GM21529 (cell line): Measurements from ENCODE around the gene GJC1.
"Not testable (repeated sequence)": the region's sequence is repeated elsewhere in the genome, so short reads cannot be mapped to it uniquely, and the experiment has no call there.

ENCODE experiments used
- ATAC-seq: cut with Tn5 transposase; IDR thresholded peaks from one replicate; pipeline ENCODE4 v1.9.1; 2021; ENCODE audit not compliant: unreplicated experiment

The GJC1 gene

DNA sequence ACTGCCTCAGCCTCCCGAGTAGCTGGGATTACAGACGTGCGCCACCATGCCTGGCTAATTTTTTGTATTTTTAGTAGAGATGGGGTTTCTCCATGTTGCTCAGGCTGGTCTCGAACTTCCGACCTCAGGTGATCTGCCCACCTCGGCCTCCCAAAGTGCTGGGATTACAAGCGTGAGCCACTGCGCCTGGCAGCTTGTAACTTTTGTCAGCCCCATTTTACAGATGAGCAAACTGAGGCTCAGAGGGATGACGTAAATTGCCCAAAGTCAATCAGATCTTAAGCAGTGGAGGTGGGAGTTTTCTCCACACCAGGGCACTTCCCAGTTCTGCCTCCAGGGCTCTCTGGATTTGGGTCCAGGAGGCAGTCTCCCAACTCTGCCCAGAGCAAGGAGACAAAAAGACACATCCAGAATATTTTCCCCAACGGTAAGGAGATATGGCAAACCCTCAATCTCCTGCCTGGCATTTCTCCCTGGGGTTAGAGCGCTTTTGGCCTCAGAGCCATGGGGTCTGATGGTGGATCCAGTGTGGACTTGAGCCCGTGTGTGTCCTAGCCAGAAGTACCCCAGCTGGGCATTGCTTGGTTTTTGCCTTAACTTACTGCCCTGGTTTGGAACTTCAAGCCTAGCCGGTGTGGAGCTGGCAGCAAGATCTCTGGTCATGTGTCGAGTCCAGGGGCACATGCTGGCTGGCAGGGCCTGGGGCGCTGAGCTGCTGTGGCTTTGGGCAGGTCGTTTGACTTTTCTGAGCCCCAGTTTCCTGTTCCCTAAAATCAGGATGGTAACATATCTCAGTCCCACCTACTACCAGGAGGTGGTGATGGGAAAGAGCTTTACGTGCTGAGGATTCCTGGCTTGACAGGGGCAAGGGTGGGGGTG, 67.9 kb downstream of the GJC1 start:
- ATAC-seq: no peak

DNA sequence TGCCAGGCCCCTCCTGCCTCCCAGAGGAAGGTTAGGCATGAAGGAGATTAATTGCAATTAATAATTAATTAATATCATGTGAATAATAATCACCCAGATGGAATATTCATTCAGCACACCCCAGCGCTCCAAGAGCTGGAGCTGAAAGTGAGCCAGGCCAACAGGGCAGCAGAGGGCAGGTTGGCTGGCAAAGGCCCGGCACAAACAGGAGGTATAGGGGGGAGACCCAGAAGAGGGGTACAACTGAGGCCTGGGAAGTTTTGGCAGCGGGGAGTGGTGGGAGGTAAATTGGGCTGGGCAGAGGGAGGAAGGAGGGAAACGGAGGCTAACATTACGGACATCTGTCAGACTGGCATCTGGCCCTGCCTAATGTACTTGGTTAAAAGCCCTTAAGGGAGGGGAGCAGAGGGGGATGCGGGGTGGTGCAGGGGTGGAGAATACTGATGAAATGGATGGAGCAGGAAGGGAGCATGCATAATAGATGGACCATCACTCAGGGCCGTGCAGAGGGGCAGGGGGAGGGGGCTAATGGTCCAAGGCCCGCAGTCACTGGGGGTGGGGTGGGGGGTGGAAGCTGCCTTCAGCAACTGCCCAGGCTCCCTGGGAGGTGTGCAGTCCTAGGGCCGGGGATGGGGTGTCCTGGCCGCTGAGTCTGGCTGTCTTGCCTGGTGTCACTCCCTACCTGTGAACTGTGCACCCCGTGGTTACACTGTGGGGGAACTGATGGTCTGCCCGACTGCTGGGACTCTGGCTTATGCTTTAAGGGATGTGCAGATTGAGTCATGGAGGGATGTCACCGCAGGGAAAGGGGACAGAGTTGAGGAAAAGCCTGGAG, 69.4 kb downstream of the GJC1 start:
- ATAC-seq: no peak

- no peak for ATAC-seq
Observed at GRCh38 chr17:44759916-44760243, 70.2 kb downstream of the GJC1 start.

- no peak for ATAC-seq
Observed at GRCh38 chr17:44759086-44759915, 70.8 kb downstream of the GJC1 start.

- ATAC-seq: no peak
Observed at GRCh38 chr17:44758414-44759085, 71.5 kb downstream of the GJC1 start, which contains the start of gene ADAM11. Gene ADAM11, plus strand, starts transcription at chr17:44758988. Its CDS starts 212 bp downstream, at chr17:44759200.

DNA sequence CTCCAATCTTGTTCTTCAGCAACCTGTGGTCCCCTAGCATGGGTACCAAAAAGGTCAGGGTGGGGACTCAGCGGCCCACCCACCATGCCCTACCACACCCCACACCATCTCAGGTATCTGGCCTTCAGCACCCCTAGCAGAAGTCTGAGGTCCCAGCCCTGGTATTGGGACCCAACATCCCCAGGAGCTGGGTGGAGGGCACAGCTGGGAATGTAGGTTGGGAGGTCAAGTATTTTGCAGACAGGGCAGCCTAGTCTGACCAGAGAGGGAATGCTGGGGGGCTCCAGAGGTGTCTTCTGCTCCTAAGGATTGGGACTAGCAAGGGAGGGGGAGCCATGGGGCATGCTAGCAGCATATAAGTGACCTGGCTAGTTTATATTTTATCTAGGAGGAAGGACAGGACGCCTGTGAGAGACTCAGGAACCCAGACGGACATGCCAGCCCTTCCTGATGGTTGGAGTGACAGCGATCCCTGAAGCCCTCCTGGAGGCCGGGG, 72.1 kb downstream of the GJC1 start:
- no peak for ATAC-seq

GRCh38 chr17:44757045-44757917, 72.8 kb downstream of the GJC1 start:
- ATAC-seq: no peak

GRCh38 chr17:44755180-44755579, 74.9 kb downstream of the GJC1 start:
- ATAC-seq: not testable (repeated sequence)

DNA sequence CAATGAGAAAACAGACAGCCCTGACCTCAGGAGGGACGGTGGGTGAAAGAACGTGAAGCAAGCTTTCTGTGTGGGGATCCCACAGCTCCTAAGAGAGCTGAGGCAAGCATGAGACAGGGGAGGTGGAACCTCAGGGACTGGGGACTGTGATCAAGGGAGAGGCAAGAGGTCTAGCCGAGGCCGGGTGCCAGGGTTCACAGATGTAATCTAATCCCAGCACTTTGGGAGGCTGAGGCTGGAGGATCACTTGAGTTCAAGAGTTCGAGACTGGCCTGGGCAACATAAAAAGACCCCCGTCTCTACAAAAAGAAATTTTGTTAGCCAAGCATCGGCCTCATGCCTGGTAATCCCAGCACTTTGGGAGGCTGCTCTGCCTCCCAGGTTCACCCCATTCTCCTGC, 75.8 kb downstream of the GJC1 start:
- ATAC-seq: no peak

DNA sequence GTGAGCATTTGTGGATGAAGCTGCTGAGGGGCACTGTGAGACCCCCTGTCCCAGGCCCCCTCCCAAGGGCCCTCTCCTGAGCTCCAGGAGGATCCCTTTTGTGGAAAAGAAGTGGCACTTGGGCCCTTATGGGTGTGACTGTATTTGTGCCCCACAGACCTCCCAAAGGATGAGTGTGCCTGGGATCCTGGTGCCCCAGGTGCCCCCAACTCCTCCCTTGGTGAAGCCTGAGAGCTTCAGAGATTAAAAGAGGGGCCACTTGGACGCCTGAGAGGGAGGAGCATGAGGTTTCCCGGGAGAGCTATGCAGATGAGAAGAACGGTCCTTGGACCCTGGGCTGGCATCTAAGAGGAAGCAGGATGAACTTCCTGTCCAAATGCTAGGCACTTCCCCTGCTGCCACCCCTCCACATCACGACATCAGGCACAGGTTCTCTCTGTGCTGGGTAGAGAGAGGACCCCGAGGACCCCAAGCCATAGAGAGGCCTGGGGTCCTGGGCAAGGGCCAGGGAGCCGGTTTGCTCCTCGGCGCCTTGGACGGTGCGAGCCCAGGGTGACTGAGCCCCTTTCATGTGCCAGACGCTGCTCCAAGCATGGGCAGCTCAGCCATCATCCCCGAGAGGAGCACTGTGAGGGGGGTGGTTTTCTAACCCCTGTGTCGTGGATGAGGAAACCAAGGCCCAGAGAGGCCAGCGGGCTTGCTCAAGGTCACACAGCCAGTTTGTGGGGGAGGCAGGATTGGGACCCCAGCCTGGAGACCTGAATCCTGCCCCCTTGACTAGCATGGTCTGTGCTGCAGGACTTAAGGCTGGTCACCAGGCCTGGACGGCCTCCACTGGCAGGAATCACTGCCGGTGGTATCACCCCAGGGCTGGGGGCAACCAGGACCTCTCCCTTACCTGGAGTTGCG, 76.9 kb downstream of the GJC1 start:
- ATAC-seq: no peak

- no peak for ATAC-seq
Observed at GRCh38 chr17:44751806-44752205, 78.3 kb downstream of the GJC1 start.

- ATAC-seq: no peak
Observed at GRCh38 chr17:44751331-44751730, 78.8 kb downstream of the GJC1 start.

GRCh38 chr17:44749980-44750318, 80.1 kb downstream of the GJC1 start:
- ATAC-seq: no peak

DNA sequence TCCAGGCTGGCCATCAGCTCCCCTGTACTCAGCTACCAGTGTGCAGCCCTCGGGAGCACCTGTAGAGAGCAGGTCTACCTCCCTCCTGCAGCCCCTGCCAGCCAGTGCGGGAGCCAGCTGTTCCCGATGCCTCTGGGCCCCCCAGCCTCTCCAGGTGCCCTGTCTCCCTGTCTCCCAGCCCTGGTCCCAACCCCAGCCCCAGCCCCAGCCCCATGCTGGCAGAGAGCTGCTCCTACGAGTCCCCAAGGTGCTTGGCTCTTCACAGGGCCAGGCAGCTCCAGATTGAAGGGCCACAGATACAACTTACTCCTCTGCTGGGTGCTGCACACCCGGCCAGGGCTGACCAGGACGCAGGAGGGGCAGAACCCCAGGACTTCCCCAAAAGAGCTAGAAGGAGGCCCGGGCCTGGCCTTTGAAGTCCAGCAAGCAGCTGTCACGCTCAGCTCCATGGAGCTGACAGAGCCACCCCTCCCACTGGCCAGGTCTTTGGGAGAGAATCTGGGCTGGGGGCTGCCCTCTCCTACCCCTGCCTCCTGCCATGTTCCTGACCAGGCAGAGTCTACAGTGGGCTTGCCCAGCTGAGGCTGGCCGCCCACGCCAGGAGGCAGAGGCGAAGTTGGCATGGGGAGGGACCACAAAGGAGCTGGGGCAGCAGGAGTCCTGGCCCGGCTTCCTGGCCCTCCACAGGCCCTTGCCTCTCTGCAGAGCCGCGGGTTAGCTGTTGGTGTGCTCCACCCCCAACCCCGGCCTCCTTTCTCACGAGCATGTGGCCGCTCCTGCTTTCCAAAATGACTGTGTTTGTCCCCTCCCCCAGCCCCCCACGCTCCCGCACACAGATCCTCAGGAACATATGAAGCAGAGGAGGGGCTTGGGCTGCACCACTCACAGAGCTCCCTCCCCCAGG, 80.8 kb downstream of the GJC1 start:
- no peak for ATAC-seq
